ENCODE measurements around the gene ZNF594. TPM values are rescaled to one million over a fixed set of nuclear protein-coding genes. Genes with fewer than 3 reads are reported as not detected.
"Not testable (repeated sequence)": the region's sequence is repeated elsewhere in the genome, so short reads cannot be mapped to it uniquely, and the experiment has no call there.

ZNF594 gene
- total RNA-seq, 2 experiments from 2014 or later = 2.2 to 3.1 TPM

GRCh38 chr17:5135726-5136579 is 55.7 kb downstream of the ZNF594 start:
- Histone ChIP-seq H3K36me3 (ENCODE audit: insufficient read depth, low read length) (no peaks in the 10 kb centered on the region), H3K4me1 (ENCODE audit: insufficient read depth, low read length) (no peaks in the 10 kb centered on the region), H3K4me3 (ENCODE audit: low read length) (no peak overlapping the region), H3K27ac (ENCODE audit: low read depth in 1 of 2, low read length in 2 of 2) (no peak overlapping the region), H3K27me3 (ENCODE audit: control insufficient read depth in 1 of 2, insufficient read depth in 2 of 2, low read length in 2 of 2) (no peaks in the 10 kb centered on the region), H3K9me3 (ENCODE audit: control insufficient read depth in 1 of 2, insufficient read depth in 1 of 2, low read length in 2 of 2) (no peaks in the 10 kb centered on the region)
- ChIA-PET CTCF (no interaction called here), POLR2A (no interaction called here)
- intact Hi-C loops (cut with DNase I, micrococcal nuclease) = no loop called here
- TF ChIP-seq CTCF (IDR thresholded peaks at IDR 0.05) = no peak
- no peak for DNase-seq
- no peaks in the 10 kb centered on the region for H3K36me3 Mint-ChIP-seq (ENCODE audit: low read depth)
- no peak overlapping the region for H3K4me3 Mint-ChIP-seq
- ATAC-seq (ENCODE audit: poor library complexity) = no peak
- H3K27ac Mint-ChIP-seq = no peak overlapping the region
- no peaks in the 10 kb centered on the region for H3K9me3 Mint-ChIP-seq
- no peaks in the 10 kb centered on the region for H3K27me3 Mint-ChIP-seq
- no peaks in the 10 kb centered on the region for H3K4me1 Mint-ChIP-seq (ENCODE audit: low read depth)

- DNase-seq; H3K4me1 Mint-ChIP-seq (ENCODE audit: low read depth); H3K27ac ChIP-seq (ENCODE audit: low read depth in 1 of 2, low read length in 2 of 2); POLR2A ChIA-PET; ATAC-seq (ENCODE audit: poor library complexity); H3K9me3 ChIP-seq (ENCODE audit: control insufficient read depth in 1 of 2, insufficient read depth in 1 of 2, low read length in 2 of 2); H3K36me3 Mint-ChIP-seq (ENCODE audit: low read depth); H3K36me3 ChIP-seq (ENCODE audit: insufficient read depth, low read length); H3K9me3 Mint-ChIP-seq; H3K27me3 Mint-ChIP-seq; H3K4me3 ChIP-seq (ENCODE audit: low read length); H3K27ac Mint-ChIP-seq; H3K4me1 ChIP-seq (ENCODE audit: insufficient read depth, low read length); H3K4me3 Mint-ChIP-seq; H3K27me3 ChIP-seq (ENCODE audit: control insufficient read depth in 1 of 2, insufficient read depth in 2 of 2, low read length in 2 of 2); CTCF ChIA-PET; intact Hi-C loops (cut with DNase I, micrococcal nuclease): not testable (repeated sequence)
Measured at GRCh38 chr17:5135131-5135712, 56.4 kb downstream of the ZNF594 start.

DNA sequence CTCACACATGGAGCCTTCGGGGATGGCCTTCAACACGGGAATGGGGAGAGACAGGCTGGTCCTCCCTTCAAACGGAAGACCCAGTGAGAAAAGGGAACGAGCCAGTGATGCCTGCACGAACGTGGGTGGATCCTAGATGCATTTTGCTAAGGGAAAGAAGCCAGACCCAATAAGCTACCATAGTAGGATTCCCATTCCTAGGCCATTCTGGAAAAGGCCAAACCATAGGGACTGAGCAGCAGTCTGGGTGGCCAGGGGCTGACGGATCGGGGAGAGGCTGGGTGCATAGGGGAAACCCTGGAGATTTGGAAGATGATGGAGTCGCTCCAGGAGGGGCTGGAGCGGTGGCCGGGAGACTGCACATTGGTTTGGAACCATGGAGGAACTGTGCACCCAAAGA is 57.1 kb downstream of the ZNF594 start:
- H3K27me3 Mint-ChIP-seq; POLR2A ChIA-PET; H3K27ac Mint-ChIP-seq; H3K4me3 ChIP-seq (ENCODE audit: low read length); H3K36me3 ChIP-seq (ENCODE audit: insufficient read depth, low read length); H3K27me3 ChIP-seq (ENCODE audit: control insufficient read depth in 1 of 2, insufficient read depth in 2 of 2, low read length in 2 of 2); H3K9me3 ChIP-seq (ENCODE audit: control insufficient read depth in 1 of 2, insufficient read depth in 1 of 2, low read length in 2 of 2); ATAC-seq (ENCODE audit: poor library complexity); intact Hi-C loops (cut with DNase I, micrococcal nuclease); H3K36me3 Mint-ChIP-seq (ENCODE audit: low read depth); CTCF ChIA-PET; H3K27ac ChIP-seq (ENCODE audit: low read depth in 1 of 2, low read length in 2 of 2); H3K9me3 Mint-ChIP-seq; DNase-seq; H3K4me1 Mint-ChIP-seq (ENCODE audit: low read depth); H3K4me3 Mint-ChIP-seq; H3K4me1 ChIP-seq (ENCODE audit: insufficient read depth, low read length): not testable (repeated sequence)

GRCh38 chr17:5133961-5134360 is 57.7 kb downstream of the ZNF594 start:
- H3K4me1 Mint-ChIP-seq (ENCODE audit: low read depth); H3K36me3 ChIP-seq (ENCODE audit: insufficient read depth, low read length); POLR2A ChIA-PET; ATAC-seq (ENCODE audit: poor library complexity); H3K27me3 Mint-ChIP-seq; H3K4me3 ChIP-seq (ENCODE audit: low read length); H3K27ac ChIP-seq (ENCODE audit: low read depth in 1 of 2, low read length in 2 of 2); intact Hi-C loops (cut with DNase I, micrococcal nuclease); H3K4me3 Mint-ChIP-seq; H3K27ac Mint-ChIP-seq; H3K9me3 ChIP-seq (ENCODE audit: control insufficient read depth in 1 of 2, insufficient read depth in 1 of 2, low read length in 2 of 2); H3K27me3 ChIP-seq (ENCODE audit: control insufficient read depth in 1 of 2, insufficient read depth in 2 of 2, low read length in 2 of 2); CTCF ChIA-PET; H3K36me3 Mint-ChIP-seq (ENCODE audit: low read depth); DNase-seq; H3K9me3 Mint-ChIP-seq; H3K4me1 ChIP-seq (ENCODE audit: insufficient read depth, low read length): not testable (repeated sequence)
